Right renal cortex interstitium (tissue), 3 donors: ENCODE data around the gene NGEF. TPM values are rescaled to one million over a fixed set of nuclear protein-coding genes. Genes with fewer than 3 reads are reported as not detected.

Experiments used
- DNase-seq, 3 donors: peaks; one replicate each; pipeline ENCODE4 v3.0.0-alpha.2; 2013; ENCODE audit warnings: low read depth in 3 of 3, low spot score in 2 of 3
- polyA plus RNA-seq, 3 donors: library from polyadenylated mRNA; unstranded; fragments of 120-200 nt; gene quantifications; one replicate each; pipeline ENCODE4 v1.2.1, GENCODE V29; 2013; ENCODE audit not compliant: insufficient read length in 3 of 3

Gene NGEF
- polyA plus RNA-seq, 3 donors, result 2.3 to 3.0 (median 2.7) TPM

DNA sequence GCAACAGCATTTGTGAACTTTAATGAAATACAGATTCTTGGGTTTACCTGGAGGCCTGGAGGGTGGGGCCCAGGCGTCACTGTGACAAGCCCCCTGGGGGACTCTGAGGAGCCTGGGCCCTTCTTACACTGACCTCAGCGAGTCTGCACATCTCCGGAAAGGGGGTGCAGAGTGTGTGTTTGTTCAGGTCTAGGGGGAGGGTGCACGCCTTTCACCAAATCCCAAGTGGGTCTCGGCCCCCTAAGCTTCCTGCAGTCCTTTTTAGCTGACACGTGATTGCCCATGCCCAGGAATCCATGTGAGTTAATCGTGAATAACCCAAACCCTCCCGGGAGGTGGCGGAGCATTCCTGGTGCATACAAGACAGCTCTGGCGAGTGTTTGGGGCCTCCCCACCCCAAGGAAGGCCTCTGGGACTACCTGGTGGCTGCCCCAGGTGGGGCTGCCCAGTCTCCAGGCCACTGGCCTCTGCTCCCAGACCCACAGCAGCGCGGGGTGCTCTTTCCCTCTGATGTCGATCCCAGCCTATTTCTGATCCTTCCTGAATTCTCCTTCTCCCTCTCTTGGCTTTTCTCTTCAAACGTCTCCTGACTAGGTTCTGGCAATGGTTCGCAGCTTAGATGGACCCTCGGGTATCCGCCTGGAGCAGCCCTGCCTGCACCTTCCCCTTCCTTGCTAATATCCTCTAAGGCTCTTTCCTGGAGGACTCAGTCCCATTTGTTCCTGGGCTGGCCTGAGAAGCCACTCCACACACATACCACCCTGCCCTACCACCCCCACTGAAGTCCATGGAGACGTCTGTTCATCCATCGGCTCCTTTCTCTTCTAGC is 10.0 kb downstream of the NGEF start:
- no peak for DNase-seq

DNA sequence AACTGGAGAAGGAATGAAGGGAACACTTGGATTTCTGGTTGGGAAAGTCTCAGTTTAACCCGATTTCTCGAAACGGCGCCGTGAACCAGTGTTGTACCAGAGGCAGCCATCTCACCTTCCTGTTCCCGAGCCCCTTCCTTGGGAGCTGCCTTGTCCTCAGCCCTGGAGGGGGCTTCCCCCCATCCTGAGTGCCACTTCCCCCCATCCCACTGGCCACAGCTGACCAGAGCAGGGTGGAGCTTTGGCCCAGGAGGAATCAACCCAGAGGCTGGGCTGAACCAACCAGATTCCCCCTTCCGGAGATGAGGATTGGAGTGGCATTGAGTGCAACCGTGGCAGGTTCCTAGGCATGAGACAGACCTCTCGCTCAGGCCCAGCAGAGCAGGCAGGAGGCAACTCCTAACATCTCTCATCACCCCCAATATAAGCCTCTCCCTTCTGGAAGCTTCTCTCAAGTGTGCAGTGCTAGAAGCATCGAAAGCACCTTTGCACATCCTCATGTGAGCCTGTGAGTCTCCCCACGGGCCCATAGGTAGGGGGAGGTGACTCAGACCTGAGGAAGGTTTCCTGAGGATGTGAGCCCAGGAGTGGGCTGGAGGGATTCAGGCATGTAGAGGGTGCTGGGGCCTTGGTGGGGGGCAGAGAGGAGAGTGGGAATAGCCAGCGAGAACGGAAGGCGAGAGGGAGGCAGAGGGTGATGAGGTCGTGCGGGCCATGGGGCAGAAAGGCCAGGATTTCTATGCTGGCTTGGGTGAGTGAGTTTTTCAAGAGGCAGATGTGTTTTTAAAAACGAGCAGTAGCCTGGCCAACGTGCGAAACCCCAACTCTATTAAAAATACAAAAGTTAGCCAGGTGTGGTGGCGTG is 11.9 kb downstream of the NGEF start:
- no peak for DNase-seq

DNA sequence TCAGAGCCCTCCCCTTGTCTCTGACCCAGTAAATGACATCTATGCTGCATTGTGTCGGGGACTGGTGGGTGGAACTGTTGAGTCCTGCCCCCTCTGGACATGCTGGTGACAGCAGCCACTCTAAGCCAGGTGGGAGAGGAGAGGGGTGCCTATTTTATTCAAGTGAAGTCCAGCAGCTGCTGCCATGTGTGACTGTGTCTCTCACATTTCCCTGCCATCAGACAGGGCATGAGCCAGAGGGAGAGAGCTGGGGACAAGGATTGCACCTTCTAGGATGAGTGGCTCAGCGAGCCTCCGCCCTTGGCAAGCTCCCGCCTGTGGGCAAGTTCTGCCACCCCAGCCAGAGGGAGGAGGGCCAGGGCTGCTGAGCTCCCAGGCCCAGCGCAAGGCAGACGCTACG is 13.7 kb downstream of the NGEF start:
- DNase-seq, result no peak

DNA sequence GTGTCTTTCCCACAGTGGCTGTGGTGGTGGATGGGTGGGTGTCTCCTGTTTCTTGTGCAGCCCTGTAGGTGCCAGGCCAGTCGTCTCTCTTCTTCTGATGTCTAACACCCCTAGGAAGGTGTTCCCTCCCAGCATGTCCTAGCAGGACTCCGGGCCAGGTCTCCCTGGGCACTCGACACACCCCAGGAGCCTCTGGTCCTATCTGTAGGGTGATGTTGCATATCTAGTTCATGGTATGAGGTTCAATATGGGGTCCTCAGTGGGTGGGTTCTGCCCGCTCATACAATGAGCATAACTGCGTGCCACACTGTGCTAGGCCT is 14.4 kb downstream of the NGEF start:
- no peak for DNase-seq

DNA sequence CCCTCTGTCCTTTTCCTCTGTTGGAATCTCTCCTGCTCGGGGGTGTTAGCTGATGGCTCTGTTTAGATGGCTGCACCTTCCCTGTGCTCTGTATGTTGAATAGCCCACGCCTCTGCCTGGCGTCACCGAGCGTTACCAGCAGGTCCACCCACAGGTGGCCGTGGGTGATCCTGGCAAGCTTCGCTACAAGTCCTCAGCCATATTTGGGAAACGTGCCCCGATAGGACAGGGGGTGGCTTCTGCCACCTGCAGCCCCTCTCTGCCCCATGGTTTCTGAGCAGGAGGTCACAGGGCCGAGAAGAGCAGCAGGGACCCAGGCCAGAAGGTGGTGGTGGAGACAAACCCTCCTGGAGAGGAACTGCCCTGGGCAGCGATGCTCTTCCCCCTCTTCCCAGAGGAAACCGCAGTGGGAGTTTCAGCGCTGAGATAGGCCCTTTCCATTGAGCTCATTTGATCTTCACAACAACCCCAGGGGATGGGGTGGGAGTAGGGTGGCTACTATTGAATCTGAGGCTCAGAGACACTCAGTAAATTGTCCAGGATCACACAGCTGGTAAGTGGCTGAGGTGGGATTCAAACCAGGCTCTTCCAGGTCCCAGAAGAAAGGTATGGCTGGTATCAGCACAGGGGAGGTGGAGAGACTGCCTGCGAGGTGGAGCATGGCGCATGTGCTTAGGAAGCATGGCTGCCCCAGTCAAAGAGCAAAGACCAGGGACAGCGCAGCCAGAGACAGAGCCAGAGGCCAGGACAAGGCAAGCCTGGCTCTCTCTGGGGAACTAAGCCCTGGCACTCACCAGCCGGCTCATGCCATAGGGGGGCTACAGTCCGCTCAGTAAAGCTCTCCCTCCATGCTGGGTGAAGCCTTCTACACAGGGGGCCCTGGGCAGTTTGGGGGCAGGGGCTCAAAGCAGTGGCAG is 15.0 kb downstream of the NGEF start:
- no peak for DNase-seq

DNA sequence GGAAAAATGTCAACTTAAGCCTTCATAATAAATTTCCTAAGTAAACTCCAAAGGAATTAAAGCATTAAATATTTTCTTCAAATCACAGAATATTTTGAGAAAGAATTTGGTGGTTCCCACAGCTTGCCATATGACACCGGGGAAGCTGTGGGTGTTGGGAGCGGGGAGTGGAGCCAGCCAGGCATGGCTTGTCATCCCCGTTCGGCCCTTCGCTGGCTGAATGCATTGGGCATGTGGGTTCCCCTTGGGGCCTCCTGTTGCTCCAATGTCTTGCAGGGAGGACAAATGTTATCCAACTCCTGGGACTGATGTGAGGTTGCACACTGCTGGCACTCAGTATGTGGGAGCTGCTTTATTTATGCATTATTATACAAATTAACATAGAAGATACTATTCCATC is 18.6 kb downstream of the NGEF start:
- DNase-seq, result no peak

DNA sequence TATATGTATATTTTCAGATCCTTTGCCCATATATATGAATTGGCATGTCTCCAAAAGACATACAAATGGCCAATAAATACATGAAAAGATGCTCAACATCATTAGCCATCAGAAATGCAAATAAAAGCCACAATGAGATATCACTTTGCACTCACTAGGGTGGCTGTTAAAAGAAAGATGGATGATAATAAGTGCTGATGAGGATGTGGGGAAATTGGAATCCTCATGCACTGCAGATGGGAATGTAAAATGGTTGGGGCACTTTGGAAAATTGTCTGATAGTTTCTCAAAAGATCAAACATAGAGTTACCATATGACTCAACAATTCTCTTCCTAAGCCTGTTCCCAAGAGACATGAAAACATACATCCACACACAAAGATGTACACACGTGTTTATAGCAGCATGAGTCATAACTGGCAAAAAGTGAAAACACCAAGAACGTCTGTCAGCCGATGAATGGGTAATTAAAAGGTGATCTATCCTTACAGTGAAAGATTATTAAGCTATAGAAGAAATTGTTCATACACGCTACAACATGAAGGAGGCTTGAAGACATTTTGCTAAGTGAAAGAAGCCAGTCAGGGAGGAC is 19.7 kb downstream of the NGEF start:
- DNase-seq, result no peak

DNA sequence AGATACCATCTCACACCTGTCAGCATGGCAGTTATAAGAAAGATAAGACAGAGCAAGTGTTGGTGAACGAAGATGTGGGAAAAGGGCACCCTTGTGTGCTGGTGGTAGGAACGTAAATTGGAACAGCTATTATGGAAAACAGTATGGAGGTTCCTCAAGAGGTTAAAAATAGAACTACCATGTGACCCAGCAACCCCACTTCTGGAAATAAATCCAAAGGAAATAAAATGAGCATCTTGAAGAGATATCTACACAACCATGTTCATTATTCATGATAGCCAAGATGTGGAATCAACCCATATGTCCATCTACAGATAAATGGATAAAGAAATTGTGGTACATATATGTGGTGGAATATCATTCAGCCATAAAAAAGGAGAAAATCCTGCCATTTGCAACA is 26.9 kb downstream of the NGEF start:
- DNase-seq, result no peak

DNA sequence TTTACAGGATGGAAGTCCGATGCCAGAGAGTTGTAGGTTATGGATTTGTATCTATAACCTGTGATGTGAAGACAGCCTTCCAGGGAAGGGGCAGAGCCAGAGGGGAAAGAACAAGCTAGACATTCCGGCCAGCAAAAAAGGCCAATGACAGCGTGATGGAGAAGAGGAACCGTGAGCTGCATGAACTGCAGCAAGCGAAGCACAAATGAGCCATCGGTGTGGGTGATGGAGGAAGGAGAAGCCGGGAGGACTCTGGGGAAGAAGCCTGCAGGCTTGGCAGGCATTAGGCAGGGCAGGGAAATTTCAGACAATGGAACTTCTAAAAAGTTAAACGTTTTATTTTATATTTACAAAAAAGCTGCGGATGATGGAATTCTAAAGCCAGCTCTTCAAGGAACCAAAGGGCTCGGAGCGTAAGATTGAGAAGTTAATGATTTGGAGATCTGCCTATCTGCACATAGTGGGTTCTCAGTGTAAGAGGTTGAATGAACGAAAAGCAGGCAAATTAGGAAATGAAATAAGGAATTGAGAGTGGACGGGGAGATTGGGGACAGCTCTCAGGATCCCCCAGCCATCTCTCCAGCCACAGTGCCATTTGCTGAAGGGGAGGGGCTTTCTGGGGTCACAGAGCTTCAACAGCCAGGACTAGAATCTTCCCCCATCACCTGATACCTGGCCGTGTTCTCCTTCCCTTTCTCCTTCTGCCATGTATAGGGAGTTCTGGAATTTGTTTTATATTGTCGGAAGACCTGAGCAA is 28.4 kb downstream of the NGEF start:
- DNase-seq, result no peak

DNA sequence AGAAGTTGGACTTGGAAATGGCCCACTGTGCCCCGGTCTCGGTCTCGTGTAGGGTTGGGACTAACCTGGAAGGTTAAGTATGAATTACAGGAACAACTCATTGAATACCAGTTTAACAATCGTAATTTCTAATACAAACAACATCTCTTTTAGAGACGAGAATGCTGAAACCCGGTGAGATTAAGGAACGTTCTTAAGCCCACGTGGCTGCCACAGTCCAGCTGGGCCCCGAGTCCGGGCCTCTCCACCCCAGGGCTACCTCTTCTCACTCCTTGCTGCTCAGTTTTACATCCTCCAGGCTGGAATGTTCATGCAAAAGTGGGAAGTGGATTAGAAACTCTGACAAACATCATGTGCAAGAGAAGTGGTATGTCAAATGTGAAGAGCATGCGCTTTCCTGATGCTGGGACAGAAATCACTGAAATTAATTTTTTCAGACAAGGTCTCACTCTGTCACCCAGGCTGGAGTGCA is 29.4 kb downstream of the NGEF start:
- DNase-seq, result no peak

DNA sequence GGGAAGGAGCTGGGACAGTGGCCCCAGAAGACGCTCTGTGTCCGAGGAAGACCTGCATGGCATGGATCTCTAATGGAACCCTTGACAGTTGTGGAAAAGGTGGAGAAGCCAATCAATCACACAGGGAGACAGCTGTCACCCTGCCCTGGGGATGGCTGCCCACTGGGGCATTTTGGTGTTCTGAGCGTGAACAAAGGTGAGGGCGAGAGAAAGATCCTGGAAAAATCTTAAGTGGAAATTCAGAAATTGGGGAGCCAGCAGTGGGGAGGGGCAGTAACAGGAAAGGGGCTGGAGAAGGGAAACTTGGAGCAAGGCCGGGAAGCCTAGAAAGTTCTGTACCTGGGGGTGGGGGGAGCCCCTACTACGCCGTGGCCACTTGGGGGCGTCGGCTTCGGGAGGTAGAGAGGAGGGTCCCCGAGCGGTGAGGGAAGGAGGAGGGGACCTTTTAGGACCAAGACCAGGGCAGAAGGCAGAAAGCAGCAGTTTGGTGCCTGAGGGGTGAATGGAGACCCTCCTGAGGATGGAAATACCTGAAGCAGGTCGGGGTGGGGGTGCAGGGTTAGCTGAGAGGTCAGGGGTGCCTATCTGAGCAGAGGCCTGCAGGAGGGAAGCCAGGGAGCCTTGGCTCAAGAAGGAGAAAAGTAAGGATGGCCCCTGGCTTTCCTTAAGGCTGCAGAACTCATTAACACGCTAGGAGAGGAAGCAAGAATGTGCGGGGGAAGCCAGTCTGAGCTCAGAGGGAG is 30.0 kb downstream of the NGEF start:
- no peak for DNase-seq

DNA sequence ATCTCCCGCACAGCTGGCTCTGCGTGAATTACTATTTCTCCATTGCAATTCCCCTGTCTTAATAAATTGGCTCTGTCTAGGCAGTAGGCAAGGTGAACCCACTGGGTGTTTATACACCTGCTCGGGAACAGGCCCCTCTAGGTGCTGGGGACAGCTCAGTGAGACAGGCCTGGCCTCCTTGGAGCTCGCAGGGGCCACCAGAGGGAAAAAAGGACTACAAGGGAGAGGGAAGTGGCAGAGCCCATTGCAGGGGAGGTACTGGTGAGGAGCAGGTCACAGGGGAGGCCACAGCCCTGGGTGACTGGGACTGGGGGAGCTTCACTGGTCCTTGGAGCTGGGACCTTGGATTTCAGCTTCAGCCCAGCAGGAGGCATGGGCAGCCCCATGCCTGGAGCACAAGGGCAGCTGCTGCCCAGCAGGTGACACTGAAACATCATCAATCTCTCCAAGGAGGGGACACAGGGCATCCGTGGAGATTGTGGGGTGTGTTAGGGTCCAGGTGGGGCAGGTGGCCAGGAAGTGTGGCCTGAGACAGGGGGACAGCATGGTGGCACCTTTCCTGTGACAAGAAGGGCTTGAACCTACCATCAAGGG is 31.2 kb downstream of the NGEF start:
- DNase-seq, result no peak

DNA sequence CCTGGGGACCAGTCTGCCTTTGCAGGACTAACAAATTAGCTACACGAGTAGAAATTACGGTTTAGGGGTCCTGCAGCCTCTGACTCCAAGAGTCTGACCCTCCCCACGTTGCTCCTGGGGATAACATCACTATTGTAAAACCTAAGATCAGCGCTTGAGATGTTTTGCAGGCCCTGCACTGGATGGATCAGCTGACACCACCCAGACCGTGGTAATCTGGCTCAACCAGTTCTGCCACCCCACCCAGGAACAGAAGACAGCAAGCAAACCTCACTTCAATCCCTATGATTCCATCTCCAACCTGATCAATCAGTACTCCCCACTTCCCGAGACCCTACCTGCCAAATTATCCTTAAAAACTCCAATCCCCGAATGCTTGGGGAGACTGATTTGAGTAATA is 31.7 kb downstream of the NGEF start:
- no peak for DNase-seq

DNA sequence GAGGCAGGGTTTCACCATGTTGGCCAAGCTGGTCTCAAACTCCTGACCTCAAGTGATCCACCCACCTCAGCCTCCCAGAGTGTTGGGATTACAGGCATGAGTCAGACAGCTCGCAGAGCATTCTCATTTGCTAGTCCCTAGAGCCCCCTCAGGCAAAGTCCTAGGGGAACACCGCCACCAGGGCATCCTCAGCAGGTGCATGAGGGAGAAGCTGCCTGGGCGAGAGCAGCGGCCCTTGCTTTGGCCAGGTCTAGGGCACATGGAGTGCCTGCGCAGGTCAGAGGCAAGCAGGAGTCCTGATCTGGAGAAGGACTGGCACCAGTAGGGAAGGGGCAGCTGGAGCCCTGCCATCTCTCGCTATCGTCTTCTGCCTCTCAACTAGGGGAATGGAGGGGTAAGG is 32.4 kb downstream of the NGEF start:
- no peak for DNase-seq

DNA sequence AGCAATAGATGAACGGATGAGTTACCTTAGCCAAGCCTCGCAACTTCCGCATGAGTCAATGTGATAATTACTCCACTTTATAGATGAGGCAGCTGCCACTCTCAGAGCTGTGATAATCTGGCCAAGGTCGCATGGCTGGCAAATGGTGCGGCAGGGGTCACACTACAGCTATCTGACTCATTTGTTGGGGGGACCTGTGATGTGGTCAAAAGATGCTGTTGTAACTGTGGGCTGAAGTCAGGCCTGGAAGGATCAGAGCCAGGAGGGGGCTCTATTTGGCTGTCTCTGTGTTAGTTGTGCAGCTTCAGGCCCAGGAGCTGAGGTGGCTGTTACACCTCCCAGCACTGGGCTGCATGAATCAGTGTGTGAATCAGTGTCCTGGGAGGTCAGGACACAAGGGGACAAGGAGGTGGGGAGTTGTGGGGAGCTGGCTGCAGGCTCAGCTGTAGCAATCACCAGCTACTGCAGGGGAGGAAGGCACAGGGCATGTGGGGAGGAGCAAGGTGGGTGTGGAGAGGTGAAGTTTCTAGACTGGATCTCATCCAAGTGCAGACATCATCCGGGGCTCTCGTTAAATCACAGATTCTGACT is 33.1 kb downstream of the NGEF start:
- DNase-seq, result no peak

DNA sequence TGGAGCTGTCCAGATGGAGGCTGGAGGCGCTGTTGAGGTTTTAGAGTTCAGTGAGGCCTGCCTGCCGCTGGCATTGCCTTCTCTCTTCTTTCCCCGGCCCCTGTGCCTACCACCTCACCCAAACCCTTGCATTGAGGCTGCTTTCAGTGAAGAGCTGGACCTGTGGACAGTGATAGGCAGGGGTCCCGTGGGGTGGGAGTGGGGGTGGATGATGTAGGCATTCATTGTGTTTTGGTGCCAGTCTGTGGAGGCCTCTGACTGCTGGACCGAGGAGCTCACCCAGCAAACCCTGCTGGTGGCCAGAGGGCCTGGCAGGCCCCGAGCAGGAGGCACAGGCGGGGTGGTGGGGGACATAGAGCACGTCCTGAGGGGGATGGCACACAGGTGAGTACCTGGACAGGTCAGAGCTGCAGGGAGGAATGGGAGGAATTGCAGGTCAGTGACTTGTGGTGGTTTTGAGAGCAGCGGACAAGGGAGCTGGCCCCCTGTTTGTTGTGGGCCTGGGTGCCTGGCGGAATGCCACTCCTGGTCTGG is 35.6 kb downstream of the NGEF start:
- DNase-seq, result no peak

DNA sequence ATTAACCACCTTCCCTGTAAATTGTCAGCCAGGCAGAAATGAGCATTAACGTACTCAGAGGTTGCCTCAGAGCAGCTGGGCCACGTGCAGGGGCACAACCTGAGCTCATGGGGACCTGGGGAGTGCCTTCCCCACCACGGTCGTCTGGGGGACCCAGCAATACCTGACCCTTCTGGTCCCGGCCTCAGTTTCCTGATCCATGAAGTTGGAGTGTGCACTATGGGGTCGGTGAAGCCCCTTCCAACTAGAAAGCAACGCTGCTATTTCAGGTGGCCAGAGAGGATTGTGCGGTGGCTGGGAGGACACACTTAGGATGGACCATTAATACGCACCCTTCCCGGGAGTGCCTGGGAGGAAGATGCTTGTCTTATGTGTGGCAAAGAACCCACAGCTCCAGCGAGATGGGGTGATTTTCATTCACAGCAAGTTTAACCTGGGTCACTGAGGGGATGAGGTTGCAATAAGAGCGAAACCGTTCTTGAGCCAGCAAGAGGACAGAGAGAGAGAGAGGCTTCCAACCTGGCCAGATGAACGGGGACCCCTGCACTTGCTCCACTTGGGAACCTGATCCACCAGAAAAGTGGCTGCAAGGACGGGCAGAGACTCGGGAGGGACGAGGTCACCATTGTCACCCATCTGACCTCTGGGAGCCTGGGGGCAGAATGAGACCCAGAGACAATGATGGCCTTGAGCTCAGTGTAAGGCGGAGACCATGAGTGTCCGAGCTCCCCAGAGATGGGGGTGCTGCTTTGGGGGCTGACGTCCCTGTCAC is 36.2 kb downstream of the NGEF start:
- DNase-seq, result no peak
